Astrocyte of the cerebellum (primary cell): ENCODE data around the gene OR13J1.
"Not testable (repeated sequence)": the region's sequence is repeated elsewhere in the genome, so short reads cannot be mapped to it uniquely, and the experiment has no call there.

Experiments used
- DNase-seq: peaks from one replicate; pipeline ENCODE4 v3.0.0-alpha.2; 2011; ENCODE audit warnings: low read depth
- H3K4me3 ChIP-seq: 2 replicates; pipeline ENCODE4 v1.5.1; 2011; ENCODE audit warnings: mild to moderate bottlenecking, low read depth, low read length, moderate library complexity
- in situ Hi-C: cut with HindIII; loops from 2 replicates; pipeline ENCODE4 v1.10.0; 2017; ENCODE audit warnings: low sequenced_read_pairs
- TF ChIP-seq, protein P1 (sequence below): IDR thresholded peaks from 2 replicates; pipeline ENCODE4 v1.5.1; 2012; ENCODE audit warnings: low read length, low read depth, moderate library complexity, mild to moderate bottlenecking; ENCODE audit errors: missing control alignments

Gene OR13J1

DNA sequence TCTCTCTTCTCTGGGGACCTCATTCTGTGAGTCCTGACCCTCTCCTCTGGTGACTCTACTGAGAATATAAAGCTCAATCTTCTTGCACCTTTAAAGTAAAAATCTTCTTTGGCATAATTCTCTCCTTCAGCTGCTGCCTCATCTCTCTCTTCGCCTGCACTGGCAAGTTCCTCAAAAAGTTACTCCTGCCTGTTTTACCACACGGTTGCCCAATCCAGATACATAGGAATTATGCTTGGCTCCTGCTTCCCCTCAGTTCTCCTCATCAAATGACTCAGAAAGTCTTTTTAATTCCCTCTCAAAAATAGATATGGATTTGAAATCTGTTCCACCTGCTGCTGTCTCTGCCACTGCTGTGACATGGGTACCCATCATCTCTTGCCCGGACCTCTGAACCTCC, 21.4 kb upstream of the OR13J1 start:
- H3K4me3 ChIP-seq = no peak overlapping the region
- TF ChIP-seq, protein P1, sequence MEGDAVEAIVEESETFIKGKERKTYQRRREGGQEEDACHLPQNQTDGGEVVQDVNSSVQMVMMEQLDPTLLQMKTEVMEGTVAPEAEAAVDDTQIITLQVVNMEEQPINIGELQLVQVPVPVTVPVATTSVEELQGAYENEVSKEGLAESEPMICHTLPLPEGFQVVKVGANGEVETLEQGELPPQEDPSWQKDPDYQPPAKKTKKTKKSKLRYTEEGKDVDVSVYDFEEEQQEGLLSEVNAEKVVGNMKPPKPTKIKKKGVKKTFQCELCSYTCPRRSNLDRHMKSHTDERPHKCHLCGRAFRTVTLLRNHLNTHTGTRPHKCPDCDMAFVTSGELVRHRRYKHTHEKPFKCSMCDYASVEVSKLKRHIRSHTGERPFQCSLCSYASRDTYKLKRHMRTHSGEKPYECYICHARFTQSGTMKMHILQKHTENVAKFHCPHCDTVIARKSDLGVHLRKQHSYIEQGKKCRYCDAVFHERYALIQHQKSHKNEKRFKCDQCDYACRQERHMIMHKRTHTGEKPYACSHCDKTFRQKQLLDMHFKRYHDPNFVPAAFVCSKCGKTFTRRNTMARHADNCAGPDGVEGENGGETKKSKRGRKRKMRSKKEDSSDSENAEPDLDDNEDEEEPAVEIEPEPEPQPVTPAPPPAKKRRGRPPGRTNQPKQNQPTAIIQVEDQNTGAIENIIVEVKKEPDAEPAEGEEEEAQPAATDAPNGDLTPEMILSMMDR = no peak
- in situ Hi-C loops = loop anchor here (25.0 kb wide), 1 partner anchor 129 kb away; the partner anchor contains the start of gene MSMP
- no peak for DNase-seq

DNA sequence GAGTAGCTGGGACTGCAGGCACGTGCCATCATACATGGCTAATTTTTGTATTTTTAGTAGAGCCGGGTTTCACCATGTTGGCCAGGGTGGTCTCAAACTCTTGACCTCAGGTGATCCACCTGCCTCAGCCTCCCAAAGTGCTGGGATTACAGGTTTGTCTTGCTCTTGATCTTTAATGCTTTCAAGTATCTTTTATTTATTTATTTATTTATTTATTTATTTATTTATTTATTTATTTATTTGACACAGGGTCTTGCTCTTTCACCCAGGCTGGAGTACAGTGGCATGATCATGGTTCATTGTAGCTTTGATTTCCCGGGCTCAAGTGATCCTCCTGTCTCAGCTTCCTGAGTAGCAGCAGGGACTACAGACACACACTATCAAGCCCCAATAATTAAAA, 14.7 kb upstream of the OR13J1 start:
- in situ Hi-C loops = loop anchor here (25.0 kb wide), 1 partner anchor 123 kb away; the partner anchor contains the start of gene MSMP
- not testable (repeated sequence) for DNase-seq, H3K4me3 ChIP-seq

DNA sequence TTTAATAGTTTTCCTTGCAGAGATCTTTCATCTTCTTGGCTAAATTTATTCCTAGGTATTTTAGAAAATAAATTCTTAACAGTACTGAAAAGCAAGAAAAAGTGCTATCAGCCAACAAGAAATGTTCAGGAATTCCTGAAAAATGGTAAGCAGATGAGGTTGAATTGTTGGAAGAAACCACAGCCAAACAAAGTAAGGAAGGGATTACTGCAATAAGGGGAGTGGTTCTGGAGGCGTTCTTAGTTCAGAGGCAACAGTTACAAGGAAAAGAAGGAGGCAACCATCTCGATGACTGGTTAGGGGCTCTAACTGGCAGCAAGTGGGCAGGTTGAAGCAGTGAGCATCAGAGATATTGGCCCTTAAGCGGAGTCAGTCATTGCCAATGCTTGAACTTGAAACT, 12.8 kb upstream of the OR13J1 start:
- in situ Hi-C loops = loop anchor here (25.0 kb wide), 1 partner anchor 121 kb away; the partner anchor contains the start of gene MSMP
- DNase-seq = no peak
- TF ChIP-seq, protein P1 = no peak

DNA sequence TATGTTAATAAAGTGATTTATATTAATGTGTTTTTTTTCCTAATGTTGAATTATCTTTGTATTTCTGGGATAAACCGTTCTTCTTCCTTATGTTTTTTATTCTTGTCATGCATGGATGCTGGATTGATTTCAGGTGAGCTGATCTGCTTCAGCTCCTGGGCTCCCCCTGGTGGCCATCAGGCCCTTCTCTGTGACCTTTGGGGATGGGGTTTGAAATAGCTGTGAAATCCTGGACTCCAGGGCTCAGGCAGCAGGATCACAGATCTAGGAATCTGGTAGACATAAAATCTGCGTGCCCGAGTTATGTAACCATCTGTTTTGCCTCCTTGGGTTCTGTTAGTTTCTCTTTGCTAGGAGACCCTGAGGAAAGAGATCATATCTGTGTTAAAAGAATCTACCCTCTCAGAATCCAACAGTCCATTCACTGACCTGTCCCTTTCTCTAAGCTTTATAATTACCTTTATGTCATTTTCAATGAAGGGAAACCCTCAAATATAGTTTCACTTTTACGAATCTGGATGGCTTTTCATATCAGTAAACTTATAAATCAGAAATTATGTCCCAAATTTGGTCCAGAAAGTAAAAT, 12.2 kb upstream of the OR13J1 start:
- TF ChIP-seq, protein P1 = peak; percentile 99

More for the DNA sequence above, 12.8 kb upstream of the OR13J1 start:
- H3K4me3 ChIP-seq = no peak overlapping the region

DNA sequence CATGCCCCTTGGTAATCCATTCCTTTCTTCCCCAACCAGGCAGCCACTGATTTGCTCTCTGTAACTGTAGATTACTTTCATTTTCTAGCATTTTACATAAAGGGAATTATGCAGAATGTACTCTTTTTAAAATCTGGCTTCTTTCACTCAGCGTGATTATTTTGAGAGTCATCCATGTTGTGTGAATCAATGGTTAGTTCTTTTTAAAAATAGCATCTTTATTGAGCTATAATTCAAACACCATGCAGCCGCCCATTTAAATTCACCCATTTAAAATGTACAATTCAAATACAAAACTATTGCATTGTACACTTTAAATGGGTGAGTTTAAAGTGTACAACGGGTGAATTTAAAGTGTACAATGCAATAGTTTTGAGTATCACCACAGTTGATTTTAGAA, 2.3 kb upstream of the OR13J1 start:
- in situ Hi-C loops = no loop called here
- TF ChIP-seq, protein P1 = no peak

More for the DNA sequence above, 12.2 kb upstream of the OR13J1 start:
- H3K4me3 ChIP-seq = no peak overlapping the region
- in situ Hi-C loops = loop anchor here (25.0 kb wide), 1 partner anchor 120 kb away; the partner anchor contains the start of gene MSMP
- peak; percentile 71 for DNase-seq

DNA sequence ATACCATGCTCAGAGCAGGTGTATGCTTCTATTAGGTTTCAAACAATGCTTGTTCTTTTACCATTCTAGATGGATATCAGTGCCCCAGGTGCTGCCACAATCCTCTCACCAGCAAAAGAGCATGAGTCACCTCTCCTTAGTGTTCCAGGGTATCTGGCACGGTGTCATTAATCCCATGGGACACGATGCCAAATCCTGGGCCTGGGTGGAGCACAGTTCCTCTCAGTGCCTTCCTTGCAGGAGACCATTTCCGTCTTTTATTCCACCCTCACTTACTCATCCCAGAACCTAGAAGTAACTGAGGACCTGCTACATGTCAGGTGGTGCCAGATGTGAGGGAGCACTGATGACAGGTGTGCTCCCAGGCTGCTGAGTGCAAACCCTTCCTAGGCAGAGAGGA, 1.3 kb upstream of the OR13J1 start:
- TF ChIP-seq, protein P1 = no peak
- no peak overlapping the region for H3K4me3 ChIP-seq
- in situ Hi-C loops = no loop called here
- DNase-seq = no peak

More for the DNA sequence above, 2.3 kb upstream of the OR13J1 start:
- H3K4me3 ChIP-seq = no peak overlapping the region
- DNase-seq = no peak

DNA sequence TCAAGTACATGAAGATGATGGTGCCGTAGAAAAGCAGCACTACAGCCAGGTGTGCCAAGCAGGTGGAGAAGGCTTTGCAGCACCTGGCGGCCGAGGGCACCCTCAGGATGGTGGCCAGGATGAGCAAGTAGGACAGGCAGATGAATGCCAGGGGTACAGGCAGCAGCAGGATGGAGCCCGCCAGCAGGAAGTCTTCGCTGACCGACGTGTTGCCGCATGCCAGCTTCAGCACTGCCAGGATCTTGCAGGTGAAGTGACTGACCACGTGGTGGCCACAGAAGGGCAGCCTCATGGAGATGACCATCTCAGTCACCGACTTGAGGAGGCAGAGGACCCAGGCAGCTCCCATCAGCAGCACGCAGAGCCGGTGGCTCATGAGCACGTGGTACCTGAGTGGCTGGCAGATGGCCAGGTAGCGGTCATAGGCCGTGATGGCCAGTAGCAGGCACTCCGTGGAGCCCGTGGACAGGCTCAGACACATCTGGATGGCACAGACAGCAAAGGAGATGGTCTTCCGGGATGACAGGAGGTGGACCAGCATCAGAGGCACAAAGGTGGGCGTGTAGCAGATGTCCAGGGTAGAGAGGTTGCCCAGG, 482 bp downstream of the OR13J1 start:
- in situ Hi-C loops = loop anchor here (5.0 kb wide), 1 partner anchor 42 kb away; the partner anchor contains the start of genes FAM221B and TMEM8B
- H3K4me3 ChIP-seq = no peak overlapping the region
- no peak for DNase-seq
- TF ChIP-seq, protein P1 = no peak
